Inflammatory macrophage (primary cell): ENCODE results near the gene DSTYK.
"Not testable (repeated sequence)": the region's sequence is repeated elsewhere in the genome, so short reads cannot be mapped to it uniquely, and the experiment has no call there.

Experiments
- DNase-seq, 2 donors: peaks; one replicate each; pipeline ENCODE4 v3.0.0-alpha.2; 2020 to 2022

The DSTYK gene

GRCh38 chr1:205241366-205242030, 30.0 kb upstream of the DSTYK start:
- DNase-seq, result no peak

DNA sequence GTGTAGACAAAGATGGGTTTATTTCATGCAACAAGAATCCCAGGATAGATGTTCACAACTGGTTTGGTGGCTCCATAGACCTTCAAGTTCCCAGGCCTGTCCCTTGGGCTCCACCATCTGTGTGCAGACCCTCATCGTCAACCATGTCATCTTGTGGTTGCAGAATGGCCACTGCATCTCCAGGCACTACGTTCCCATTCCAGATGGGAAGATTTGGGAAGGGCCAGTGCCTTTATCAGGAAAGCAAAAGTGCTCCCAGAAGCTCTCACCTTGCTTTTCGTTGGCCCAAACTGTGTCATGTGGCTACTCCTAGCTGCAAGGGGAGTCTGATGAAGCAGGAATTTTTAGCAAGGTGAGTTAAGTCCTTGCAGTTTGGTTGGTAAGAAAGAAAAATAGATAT, 29.1 kb upstream of the DSTYK start:
- no peak for DNase-seq

GRCh38 chr1:205240118-205240517, 28.6 kb upstream of the DSTYK start:
- no peak for DNase-seq

DNA sequence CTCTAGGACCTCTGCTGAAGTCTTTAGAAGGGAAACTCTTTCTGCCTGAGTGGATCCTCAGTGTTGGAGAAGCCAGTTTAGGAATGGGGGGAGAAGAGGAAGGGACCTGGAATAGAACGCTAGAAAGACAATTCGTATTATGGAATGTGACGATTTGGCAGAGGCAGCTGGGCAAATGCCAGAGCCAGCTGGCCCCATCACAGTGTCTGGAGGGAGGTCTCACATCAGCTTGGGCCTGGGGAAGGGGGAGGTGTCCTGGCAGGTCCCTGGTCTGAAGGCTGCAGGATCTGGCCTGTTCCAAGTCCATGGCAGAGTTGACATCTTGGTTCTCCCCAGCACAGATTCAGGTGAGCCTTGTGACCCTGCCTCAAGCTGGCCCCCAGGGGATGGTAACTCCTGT, 27.6 kb upstream of the DSTYK start:
- no peak for DNase-seq

GRCh38 chr1:205237526-205238484, 26.3 kb upstream of the DSTYK start:
- DNase-seq, result peak; percentile 60 to 72

DNA sequence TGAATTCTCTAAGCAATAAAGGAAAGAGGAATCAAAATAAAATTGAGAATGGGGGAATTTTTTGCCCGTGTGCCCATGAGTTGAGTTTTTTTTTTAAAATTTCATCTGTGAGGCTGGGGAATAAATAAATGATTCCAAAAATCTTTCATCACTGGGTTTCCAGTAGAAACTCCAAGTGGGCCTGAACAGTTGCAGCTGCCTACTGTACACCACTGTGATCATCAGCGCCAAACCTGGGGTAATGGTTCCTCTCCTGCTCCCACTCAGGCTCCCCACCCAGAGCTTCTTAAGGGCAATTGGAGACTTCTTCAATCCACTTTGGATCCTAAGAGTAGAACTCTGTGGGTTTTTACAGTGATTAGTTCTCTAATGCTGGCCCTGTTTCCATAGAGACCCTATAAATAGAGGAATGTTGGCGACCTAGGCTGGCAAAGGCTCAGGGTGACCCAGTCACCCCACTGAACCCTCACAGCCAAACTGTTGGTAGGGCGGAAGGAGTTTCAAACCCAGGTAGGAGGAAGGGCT, 25.5 kb upstream of the DSTYK start:
- peak; percentile 15 to 49 for DNase-seq

- no peak for DNase-seq
These were observed 25.0 kb upstream of the DSTYK start for GRCh38 chr1:205236526-205236925.

DNA sequence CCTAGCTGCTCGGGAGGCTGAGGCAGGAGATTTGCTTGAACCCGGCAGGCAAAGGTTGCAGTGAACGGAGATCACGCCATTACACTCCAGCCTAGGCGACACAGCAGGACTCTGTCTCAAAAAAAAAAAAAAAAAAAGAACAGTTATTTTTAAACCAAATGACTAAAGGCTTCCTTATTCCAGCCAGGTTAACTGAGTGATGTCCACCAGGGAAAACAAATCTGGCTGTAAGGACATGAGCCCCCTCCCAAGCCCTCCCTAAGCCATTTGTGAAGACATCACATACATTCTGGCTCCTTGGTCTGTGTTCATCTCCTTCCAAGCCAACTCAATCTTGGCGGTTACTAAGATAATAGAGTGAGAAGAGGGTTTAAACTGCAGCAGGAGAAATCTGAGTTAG, 24.4 kb upstream of the DSTYK start:
- no peak for DNase-seq

DNA sequence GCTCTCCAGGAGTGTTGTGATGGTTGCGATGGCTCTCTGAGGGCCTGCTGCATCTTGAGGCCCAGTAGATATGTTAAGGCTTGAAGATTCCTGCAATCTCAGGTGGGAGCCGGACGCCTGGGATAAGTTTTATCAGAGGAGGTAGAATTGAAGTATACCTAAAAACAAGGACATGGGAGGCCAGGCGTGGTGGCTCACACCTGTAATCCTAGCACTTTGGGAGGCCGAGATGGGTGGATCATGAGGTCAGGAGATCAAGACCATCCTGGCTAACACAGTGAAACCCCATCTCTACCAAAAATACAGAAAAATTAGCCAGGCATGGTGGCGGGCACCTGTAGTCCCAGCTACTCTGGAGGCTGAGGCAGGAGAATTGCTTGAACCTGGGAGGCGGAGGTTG, 22.5 kb upstream of the DSTYK start:
- DNase-seq, result not testable (repeated sequence)

DNA sequence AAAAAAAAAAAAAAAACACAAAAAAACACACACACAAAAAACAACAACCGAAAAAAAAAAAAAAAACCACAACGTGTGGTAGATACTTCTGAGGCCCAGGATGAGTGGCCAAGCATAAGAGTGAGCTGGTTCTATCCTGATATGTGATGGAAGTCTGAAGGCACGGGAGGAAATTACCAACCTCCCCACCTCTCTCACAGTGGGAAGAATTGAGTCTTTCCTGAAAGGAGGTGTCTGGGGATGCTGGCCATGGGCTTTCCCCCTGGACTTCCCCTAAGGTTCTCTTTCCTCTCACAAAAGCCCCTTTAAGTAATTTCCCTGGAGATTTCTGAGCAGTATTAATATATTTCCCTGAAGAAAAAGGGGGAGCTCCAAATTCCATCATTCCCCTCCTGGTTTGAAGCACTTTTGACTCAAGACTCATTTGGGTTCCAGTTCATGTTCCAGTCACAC, 21.5 kb upstream of the DSTYK start:
- no peak for DNase-seq

GRCh38 chr1:205232127-205232820, 20.8 kb upstream of the DSTYK start:
- DNase-seq, result no peak

- DNase-seq, result no peak
These were observed 19.5 kb upstream of the DSTYK start for GRCh38 chr1:205230982-205231381.

- DNase-seq, result peak in 1 of 2 donors; percentile 46
These were observed 18.6 kb upstream of the DSTYK start for GRCh38 chr1:205229916-205230700.

GRCh38 chr1:205229399-205229871, 17.9 kb upstream of the DSTYK start:
- no peak for DNase-seq

- DNase-seq, result no peak
These were observed 16.6 kb upstream of the DSTYK start for GRCh38 chr1:205228093-205228521.

GRCh38 chr1:205227584-205228013, 16.1 kb upstream of the DSTYK start, which contains the start of gene TMCC2:
TMCC2 (plus strand) TSS chr1:205227946; CDS start chr1:205228565, 619 bp downstream.
- DNase-seq, result peak; percentile 70 to 80

GRCh38 chr1:205226868-205227583, 15.5 kb upstream of the DSTYK start:
- no peak for DNase-seq

- no peak for DNase-seq
These were observed 14.6 kb upstream of the DSTYK start for GRCh38 chr1:205225901-205226765.

- DNase-seq, result no peak
These were observed 13.2 kb upstream of the DSTYK start for GRCh38 chr1:205224736-205225135.

DNA sequence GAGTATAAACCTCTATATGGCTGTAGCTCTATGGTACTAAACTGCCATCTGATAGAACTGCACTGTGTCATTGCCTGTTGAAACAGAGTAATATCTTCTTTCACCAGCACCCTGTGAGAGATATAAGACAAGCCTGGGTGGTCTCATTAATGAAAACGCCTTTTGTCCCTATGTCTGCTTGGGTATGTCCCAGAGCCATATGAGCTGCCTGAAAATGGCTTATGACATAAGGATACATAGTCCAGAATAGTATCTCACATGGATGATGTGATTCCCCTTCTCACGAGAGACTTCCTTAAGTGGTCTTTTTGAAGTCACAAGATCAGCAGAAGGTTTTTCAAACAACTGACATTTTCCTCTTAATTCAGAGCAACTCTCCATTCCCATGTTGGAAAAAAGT, 8.9 kb upstream of the DSTYK start:
- no peak for DNase-seq
